GM18505 (cell line): Measurements from ENCODE around the gene ARID3A.

Experiments
- ATAC-seq: cut with Tn5 transposase; IDR thresholded peaks from one replicate; pipeline ENCODE4 v1.9.1; 2021; ENCODE audit not compliant: unreplicated experiment
- POLR2A ChIP-seq: IDR thresholded peaks from 4 replicates; pipeline ENCODE4 v1.6.1; 2011; ENCODE audit warnings: borderline replicate concordance; ENCODE audit not compliant: insufficient read depth, insufficient read length; ENCODE audit errors: extremely low read depth

Gene ARID3A

DNA sequence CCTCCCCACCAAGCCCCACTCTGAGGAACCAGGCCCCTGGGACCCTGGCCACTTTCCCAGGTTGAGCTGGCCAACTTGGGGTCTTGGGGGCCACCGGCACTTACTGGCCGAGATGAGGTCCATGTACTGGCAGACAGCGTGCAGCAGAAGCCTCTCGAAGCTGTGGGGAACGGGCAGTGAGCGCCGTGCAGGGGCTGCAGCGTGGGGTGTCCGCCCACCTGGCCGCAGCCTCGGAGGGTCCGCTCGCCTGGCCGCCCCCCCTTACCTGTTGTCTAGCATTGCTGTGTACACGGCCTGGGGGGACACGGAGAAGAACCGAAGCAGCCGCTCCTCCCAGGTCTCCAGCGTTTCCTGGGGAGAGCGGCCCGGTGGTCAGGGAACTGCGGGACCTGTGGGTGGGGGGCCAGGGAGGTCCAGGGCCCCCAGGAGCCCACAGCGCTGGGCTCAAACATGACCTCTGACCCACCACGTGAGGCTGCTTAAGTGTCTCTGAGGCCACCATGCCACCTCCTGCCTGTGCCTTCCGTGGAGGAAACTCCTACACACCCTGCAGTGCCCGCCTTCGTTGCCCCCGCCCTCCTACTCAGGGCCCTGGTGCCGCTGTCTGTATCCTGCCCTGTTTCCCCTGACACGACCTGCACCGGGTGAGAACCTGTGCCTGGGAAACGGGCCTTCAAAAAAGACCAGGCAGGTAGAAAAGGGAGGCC is 26.3 kb upstream of the ARID3A start:
- TF ChIP-seq POLR2A = no peak
- no peak for ATAC-seq

DNA sequence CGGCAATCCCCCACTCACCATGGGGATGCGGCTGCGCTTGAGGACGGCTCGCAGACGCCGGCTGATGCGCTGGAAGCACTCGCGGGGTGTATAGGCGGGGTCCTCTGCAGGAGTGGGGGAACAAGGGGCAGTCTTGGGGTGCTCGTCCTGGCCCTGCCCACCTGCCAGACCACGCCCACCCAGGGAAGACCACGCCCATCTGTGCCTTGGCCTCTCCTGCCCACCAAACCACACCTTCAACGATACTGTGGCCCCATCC is 25.9 kb upstream of the ARID3A start:
- no peak for ATAC-seq
- no peak for TF ChIP-seq POLR2A

DNA sequence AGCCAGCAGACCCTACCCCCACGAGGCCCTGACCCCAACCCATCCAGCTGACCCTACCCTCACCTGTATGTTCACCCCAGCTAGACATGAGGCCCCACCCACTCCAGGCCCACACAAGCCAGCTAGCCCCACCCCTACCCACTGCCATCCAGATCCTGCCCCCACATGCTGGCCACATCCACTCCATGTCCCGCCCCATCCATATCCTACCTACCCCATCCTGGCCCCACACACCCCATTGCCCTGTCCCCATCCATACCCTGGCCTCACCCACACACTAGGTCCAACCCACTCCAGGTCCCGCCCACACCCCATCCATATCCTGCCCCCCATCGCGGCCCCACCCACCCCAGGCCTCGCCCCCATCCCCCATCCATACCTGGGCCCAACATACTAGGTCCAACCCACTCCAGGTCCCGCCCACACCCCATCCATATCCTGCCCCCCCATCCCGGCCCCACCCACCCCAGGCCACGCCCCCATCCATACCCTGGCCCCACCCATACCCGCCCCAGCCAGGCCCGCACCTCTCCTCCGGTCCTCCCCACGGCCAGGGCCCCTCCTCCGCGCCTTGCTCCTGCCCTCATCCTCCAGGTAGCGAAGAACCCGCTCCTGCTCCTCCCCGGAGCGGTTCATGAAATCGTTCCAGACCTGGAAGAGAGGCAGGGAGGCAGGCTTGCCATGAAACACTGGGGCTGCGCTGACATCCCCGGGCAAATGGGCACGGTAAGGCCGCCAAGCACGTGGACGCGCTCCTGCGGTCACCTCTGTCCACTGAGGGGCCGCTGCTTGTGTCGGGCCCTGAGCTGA is 25.3 kb upstream of the ARID3A start:
- no peak for ATAC-seq
- TF ChIP-seq POLR2A = no peak

DNA sequence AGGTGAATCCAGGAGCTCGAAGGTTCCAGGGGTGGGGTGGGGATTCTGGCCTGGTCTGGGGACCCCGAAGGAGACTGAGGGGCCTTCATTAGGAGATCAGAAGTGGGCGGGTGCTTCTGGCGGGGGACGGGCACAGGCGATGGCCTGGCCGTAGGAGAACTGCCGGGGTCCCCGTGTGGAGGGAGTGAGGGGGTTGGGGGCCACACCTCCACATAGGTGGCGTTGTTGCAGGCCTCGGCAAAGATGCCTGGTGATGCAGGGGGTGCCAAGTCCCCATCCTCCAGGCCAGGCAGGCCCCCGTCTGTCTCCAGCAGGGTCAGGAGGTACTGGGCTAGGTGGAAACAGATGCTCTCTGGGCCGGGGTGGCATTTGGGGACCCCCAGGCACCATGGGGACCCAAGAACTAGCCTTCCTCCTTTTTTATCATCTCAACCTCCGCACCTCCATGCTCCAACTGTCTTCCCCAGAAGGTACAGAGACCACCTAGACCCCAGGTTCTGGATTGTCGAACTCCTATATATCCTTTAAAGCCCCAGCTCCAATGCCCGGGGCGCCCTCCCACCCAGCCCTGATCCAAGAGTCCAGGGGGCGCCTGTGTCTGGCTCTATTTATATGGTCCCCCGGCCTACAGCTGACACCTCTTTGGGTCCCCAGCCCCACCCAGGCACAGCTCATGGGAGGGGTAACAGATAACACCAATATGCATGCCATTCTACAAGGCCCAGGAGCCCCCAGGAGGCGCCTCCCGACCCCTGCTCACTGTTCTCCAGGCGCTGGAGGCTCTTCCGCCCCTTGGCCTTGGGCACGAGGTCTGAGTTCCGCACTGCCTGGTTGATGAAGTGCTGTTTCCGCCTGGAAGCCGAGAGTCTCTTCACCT is 24.4 kb upstream of the ARID3A start:
- TF ChIP-seq POLR2A = no peak
- ATAC-seq = no peak

DNA sequence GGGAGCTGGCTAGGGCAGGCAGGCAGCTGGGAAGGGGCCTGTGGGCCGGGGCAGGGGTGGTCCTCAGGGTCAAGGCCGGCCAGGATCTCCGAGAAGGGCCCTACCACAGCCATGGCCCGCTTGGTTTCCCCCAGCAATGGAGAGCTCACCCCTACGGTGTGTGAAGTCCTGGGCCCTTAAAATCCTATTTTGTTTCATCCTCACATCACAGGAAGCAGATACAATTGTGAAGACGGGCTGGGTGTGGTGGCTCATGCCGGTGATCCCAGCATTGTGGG is 23.8 kb upstream of the ARID3A start:
- no peak for TF ChIP-seq POLR2A
- ATAC-seq = no peak

DNA sequence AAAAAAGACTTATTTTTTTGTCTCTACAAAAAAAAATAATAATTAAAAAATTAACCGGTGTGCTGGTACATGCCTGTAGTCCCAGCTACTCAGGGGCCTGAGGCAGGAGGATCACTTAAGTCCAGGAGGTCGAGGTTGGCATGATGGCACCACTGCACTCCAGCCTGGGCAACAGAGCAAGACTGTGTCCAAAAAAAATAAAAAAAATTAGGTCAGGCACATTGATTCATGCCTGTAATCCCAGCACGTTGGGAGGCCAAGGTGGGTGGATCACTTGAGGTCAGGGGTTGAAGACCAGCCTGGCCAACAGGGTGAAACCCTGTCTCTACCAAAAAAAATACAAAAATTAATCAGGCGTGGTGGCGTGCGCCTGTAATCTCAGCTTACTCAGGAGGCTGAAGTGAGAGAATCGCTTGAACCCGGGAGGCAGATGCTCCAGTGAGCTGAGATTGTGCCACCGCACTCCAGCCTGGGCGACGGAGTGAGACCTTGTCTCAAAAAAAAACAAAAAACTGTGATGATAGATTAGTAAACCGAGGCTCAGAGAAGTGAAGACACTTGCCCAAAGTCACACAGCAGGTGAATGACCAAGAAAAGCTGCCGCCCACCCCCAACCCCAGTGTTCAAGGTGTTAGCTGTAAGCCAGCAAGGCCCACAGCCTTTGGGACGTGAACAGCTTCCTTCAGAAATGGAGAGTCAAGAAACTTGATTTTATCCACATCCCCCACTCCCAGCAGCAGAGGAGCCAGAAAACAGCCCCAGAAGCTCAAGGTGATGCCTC is 23.2 kb upstream of the ARID3A start:
- no peak for ATAC-seq

GRCh38 chr19:903266-903797 is 22.5 kb upstream of the ARID3A start:
- TF ChIP-seq POLR2A = no peak
- ATAC-seq = no peak

More for the DNA sequence above, 23.2 kb upstream of the ARID3A start:
- TF ChIP-seq POLR2A = no peak

- TF ChIP-seq POLR2A = no peak
- no peak for ATAC-seq
These were observed 21.3 kb upstream of the ARID3A start for GRCh38 chr19:904545-904944.

DNA sequence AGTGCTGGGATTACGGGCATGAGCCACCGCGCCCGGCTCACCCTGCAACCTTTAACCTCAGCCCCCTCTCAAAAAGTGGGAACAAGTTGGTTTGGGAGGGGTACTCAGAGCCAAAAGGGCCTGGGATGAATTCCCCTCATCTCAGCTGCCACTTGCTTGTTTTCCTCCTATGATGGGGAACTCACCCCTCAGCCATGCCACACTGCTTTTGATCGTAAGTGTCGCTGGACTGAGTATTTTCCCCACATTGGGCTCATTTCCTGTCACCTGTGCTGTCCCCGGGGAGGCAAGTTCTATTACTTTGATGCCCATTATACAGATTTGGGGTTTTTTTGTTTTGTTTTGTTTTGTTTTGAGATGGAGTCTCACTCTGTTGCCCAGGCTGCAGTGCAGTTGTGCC is 19.4 kb upstream of the ARID3A start:
- TF ChIP-seq POLR2A = no peak
- no peak for ATAC-seq

DNA sequence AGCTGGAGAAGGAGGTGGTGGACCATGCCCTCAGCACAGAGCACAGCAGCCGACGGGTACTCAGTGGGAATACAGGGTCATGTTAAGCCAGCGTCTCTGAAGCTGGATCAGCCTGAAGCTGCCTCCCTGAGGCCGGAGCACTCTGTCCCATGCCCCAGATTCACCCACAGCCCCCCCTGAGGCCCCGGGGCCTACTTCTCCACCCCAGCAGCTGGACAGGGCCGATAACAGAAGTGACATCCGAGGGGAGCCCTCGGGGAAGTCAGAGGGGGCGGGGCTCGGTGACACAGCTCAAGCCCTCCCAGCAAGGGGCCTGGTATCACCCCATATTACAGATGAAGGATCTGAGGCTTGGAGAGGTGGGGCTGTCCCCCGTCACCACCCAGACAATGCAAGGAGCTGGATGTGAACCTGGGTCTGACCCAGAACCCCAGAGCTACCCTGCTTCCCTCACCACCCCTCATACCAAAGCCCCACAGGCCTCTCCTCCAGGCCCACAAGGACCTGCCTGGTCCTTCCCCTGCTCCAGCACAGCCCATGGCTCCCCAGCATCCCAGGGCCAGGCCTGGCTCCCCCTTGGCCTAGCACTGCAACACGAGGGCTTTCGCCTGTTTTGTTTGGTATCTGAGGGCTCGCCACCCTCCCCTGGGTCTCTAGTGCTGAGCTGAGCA is 18.5 kb upstream of the ARID3A start:
- ATAC-seq = no peak
- no peak for TF ChIP-seq POLR2A

DNA sequence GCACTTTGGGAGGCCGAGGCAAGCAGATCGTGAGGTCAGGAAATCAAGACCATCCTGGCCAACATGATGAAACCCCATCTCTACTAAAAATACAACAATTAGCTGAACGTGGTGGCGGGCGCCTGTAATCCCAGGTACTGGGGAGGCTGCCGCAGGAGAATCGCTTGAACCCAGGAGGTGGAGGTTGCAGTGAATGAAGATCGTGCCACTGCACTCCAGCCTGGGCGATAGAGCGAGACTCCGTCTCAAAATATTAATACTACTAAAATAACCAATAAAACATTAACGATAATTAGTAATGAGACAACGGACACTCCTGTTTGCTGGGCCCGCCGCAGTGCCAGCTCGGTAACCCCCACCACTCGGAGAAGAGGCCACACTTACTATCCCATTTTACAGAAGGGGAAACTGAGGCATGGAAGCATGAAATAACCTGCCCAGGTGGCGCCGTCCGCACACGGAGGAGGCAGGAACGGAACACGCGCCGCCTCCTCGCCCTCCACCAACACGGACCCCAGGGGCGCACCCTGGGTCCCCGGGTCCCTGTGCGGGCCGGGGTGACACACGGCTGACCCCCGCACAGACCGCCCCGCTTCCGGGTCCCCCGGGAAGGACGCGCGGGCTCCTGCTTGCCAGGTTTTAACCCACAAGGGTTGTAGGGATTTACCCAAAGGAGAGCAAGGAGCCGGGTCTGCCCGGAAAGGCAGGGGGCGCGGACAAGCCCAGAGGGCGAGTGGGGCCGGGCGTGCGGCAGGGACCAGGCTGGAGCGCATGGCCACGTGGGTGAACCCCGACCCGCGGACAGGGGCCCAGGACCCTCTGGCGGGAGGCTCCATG is 14.4 kb upstream of the ARID3A start:
- no peak for ATAC-seq
- TF ChIP-seq POLR2A = no peak

- ATAC-seq = no peak
- TF ChIP-seq POLR2A = no peak
These were observed 13.4 kb upstream of the ARID3A start for GRCh38 chr19:912181-913079.
